SK-N-MC (cell line): ENCODE measurements around the gene SOX6.

Source experiments
- DNase-seq: peaks from one replicate; pipeline ENCODE4 v3.0.0-alpha.2; 2011; ENCODE audit warnings: low read depth, low spot score
- H3K27ac ChIP-seq: fragments of 200-600 bp; sonication (generic); 2 replicates; pipeline ENCODE4 v1.5.1; 2016; ENCODE audit warnings: mixed run types
- H3K36me3 ChIP-seq: fragments of 200-600 bp; sonication (generic); 2 replicates; pipeline ENCODE4 v1.6.1; 2017; ENCODE audit warnings: antibody characterized with exemption, low read length, mixed read lengths; ENCODE audit not compliant: insufficient read depth
- H3K4me3 ChIP-seq: fragments of 200-600 bp; sonication (generic); 2 replicates; pipeline ENCODE4 v1.5.1; 2016
- H3K9ac ChIP-seq: fragments of 200-600 bp; sonication (generic); 2 replicates; pipeline ENCODE4 v1.8.0; 2017; ENCODE audit warnings: mixed run types, mixed read lengths; ENCODE audit not compliant: insufficient read length
- H3K9me3 ChIP-seq: fragments of 200-600 bp; sonication (generic); 2 replicates; pipeline ENCODE4 v1.6.1; 2017; ENCODE audit warnings: low read depth, mild to moderate bottlenecking, antibody characterized with exemption, low read length, moderate library complexity, mixed read lengths
- EZH2 ChIP-seq: fragments of 200-600 bp; sonication (generic); IDR thresholded peaks from one replicate; pipeline ENCODE4 v1.6.1; 2017; ENCODE audit warnings: antibody characterized with exemption
- FOXP2 ChIP-seq: optimal IDR thresholded peaks from 2 replicates; pipeline ENCODE3; 2011; ENCODE audit warnings: mild to moderate bottlenecking, moderate library complexity; ENCODE audit not compliant: insufficient read depth; ENCODE audit errors: extremely low read length, control extremely low read depth
- POLR2AphosphoS5 ChIP-seq: IDR thresholded peaks from 2 replicates; pipeline ENCODE4 v1.6.1; 2012; ENCODE audit warnings: mild to moderate bottlenecking, low read depth, low read length, borderline replicate concordance

SOX6 gene

GRCh38 chr11:15940462-15941205 is 415.7 kb downstream of the SOX6 start:
- H3K9ac ChIP-seq = no peak overlapping the region
- no peak overlapping the region for H3K27ac ChIP-seq
- no peaks in the 10 kb centered on the region for H3K36me3 ChIP-seq
- no peak for TF ChIP-seq EZH2
- TF ChIP-seq POLR2AphosphoS5 = no peak
- TF ChIP-seq FOXP2 = no peak
- H3K4me3 ChIP-seq = no peak overlapping the region
- no peaks in the 10 kb centered on the region for H3K9me3 ChIP-seq
- DNase-seq = no peak

- no peaks in the 10 kb centered on the region for H3K9me3 ChIP-seq
- no peak for DNase-seq
- H3K36me3 ChIP-seq = no peaks in the 10 kb centered on the region
- TF ChIP-seq POLR2AphosphoS5 = no peak
- no peak overlapping the region for H3K4me3 ChIP-seq
- H3K9ac ChIP-seq = no peak overlapping the region
- no peak overlapping the region for H3K27ac ChIP-seq
Observed at GRCh38 chr11:15938983-15939382, 417.4 kb downstream of the SOX6 start.

DNA sequence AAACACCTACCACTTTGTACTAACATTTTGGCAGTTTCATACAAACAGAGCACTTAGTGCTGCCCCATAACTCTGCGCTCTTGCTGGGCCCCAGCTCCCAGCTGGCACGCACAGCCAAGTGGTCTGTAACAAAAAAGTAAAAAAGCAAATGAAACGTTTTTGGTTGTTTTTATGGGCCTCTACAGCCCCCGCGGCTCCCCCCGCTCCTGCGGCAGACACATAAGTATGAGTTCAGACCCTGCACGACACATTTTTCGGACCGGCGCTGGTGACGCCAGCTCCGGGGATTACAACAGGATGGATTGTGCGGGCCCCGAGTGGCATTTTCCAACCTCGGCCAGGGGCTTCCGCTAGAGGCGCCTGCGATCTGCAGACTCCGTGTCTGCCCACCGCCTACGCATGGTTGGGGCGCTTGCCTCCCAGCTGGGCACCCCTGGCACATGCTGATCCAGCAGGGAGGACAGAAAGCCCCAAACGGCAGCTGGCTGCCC is 418.2 kb downstream of the SOX6 start:
- Histone ChIP-seq H3K36me3 (no peaks in the 10 kb centered on the region), H3K9me3 (no peaks in the 10 kb centered on the region), H3K4me3 (no peak overlapping the region), H3K9ac (no peak overlapping the region), H3K27ac (no peak overlapping the region)
- no peak for DNase-seq
- TF ChIP-seq POLR2AphosphoS5 (no peak), FOXP2 (no peak), EZH2 (no peak)

- no peak overlapping the region for H3K9ac ChIP-seq
- H3K36me3 ChIP-seq = no peaks in the 10 kb centered on the region
- TF ChIP-seq EZH2 = no peak
- TF ChIP-seq FOXP2 = no peak
- TF ChIP-seq POLR2AphosphoS5 = no peak
- no peak overlapping the region for H3K4me3 ChIP-seq
- no peaks in the 10 kb centered on the region for H3K9me3 ChIP-seq
- no peak for DNase-seq
- H3K27ac ChIP-seq = no peak overlapping the region
Observed at GRCh38 chr11:15937601-15938120, 418.7 kb downstream of the SOX6 start.

DNA sequence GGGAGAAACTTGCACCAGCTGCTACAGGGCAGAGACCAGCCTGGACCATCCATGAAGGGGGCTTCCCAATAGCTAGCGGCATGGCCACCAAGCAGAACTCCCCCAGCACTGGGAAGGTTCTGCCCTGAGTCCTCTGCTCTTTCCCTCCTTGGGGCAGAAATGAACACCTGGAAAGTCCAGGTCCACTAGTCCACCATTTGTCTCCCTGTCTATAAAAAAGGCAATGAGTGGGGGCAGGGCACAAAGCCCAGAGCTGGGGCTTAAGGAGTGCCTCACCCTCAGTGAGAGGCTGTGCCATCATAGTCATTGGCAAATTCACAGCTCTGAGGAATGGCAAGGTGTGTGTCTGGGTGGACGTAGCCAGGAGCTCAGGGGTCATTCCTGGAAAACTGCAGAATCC is 420.3 kb downstream of the SOX6 start:
- no peak overlapping the region for H3K4me3 ChIP-seq
- H3K9ac ChIP-seq = no peak overlapping the region
- no peak overlapping the region for H3K27ac ChIP-seq
- no peaks in the 10 kb centered on the region for H3K36me3 ChIP-seq
- H3K9me3 ChIP-seq = no peaks in the 10 kb centered on the region
- TF ChIP-seq FOXP2 = no peak
- TF ChIP-seq POLR2AphosphoS5 = no peak
- TF ChIP-seq EZH2 = no peak
- DNase-seq = no peak

GRCh38 chr11:15935373-15935772 is 421.0 kb downstream of the SOX6 start:
- H3K9ac ChIP-seq = no peak overlapping the region
- H3K4me3 ChIP-seq = no peak overlapping the region
- no peaks in the 10 kb centered on the region for H3K36me3 ChIP-seq
- no peak for DNase-seq
- H3K27ac ChIP-seq = no peak overlapping the region
- H3K9me3 ChIP-seq = no peaks in the 10 kb centered on the region
- TF ChIP-seq POLR2AphosphoS5 (no peak), FOXP2 (no peak), EZH2 (no peak)

GRCh38 chr11:15933886-15934625 is 422.3 kb downstream of the SOX6 start:
- no peak overlapping the region for H3K4me3 ChIP-seq
- no peaks in the 10 kb centered on the region for H3K9me3 ChIP-seq
- H3K27ac ChIP-seq = no peak overlapping the region
- no peak for DNase-seq
- TF ChIP-seq FOXP2 (no peak), EZH2 (no peak), POLR2AphosphoS5 (no peak)
- H3K9ac ChIP-seq = no peak overlapping the region
- H3K36me3 ChIP-seq = no peaks in the 10 kb centered on the region

GRCh38 chr11:15932417-15932816 is 423.9 kb downstream of the SOX6 start:
- Histone ChIP-seq H3K9me3 (no peaks in the 10 kb centered on the region), H3K27ac (no peak overlapping the region), H3K9ac (no peak overlapping the region), H3K36me3 (no peaks in the 10 kb centered on the region), H3K4me3 (no peak overlapping the region)
- DNase-seq = no peak
- TF ChIP-seq FOXP2 (no peak), POLR2AphosphoS5 (no peak), EZH2 (no peak)

DNA sequence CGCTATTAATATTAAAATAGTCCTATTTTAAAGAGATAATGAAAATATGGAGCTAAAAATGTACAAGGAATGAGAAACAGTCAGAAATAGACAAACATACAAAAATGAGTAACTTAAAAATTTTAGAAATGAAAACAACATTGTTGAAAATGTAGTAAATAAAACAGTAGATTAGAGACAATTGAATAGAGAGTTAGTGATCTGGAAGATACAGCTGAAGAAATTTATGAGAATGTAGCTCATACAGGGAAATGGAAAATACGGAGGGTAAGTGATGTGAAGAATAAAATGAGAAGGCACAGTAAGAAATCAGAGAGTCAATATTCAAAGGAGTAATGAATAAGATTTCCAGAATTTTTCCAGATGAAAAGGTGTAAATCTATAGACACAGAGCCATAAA is 424.8 kb downstream of the SOX6 start:
- Histone ChIP-seq H3K9ac (no peak overlapping the region), H3K9me3 (no peaks in the 10 kb centered on the region), H3K4me3 (no peak overlapping the region), H3K27ac (no peak overlapping the region), H3K36me3 (no peaks in the 10 kb centered on the region)
- no peak for DNase-seq
- TF ChIP-seq FOXP2 (no peak), EZH2 (no peak), POLR2AphosphoS5 (no peak)
